Activated naive CD8-positive, alpha-beta T cell treated with anti-CD3 and anti-CD28 coated beads, Interleukin-2, amount 50 U/mL, for 24 hours (primary cell): Measurements from ENCODE around the gene PARK7.
"Not testable (repeated sequence)": the region's sequence is repeated elsewhere in the genome, so short reads cannot be mapped to it uniquely, and the experiment has no call there.

Source experiments
- ATAC-seq: fragments of 150-1000 bp; cut with Tn5 transposase; one replicate; pipeline ENCODE4 v1.10.0; 2021
- DNase-seq: peaks from one replicate; pipeline ENCODE4 v3.0.0; 2021
- H3K27ac Mint-ChIP-seq: one replicate; pipeline ENCODE4 v1.8.0; 2021; ENCODE audit warnings: mild to moderate bottlenecking, mixed read lengths
- H3K27me3 Mint-ChIP-seq: one replicate; pipeline ENCODE4 v1.8.0; 2021; ENCODE audit warnings: mixed read lengths
- H3K36me3 Mint-ChIP-seq: one replicate; pipeline ENCODE4 v1.8.0; 2021; ENCODE audit warnings: low read depth, mixed read lengths
- H3K4me1 Mint-ChIP-seq: one replicate; pipeline ENCODE4 v1.8.0; 2021; ENCODE audit warnings: mixed read lengths
- H3K4me3 Mint-ChIP-seq: one replicate; pipeline ENCODE4 v1.8.0; 2021; ENCODE audit warnings: mild to moderate bottlenecking, moderate library complexity, mixed read lengths
- H3K9me3 Mint-ChIP-seq: one replicate; pipeline ENCODE4 v1.8.0; 2021; ENCODE audit warnings: mixed read lengths

PARK7 gene

GRCh38 chr1:7962014-7962335, 464 bp downstream of the PARK7 start:
- peaks cover 60% of the 10 kb centered on the region for H3K36me3 Mint-ChIP-seq
- no peaks in the 10 kb centered on the region for H3K9me3 Mint-ChIP-seq
- DNase-seq (no peak), ATAC-seq (peak; percentile 6)
- H3K4me1 Mint-ChIP-seq = peaks cover 82% of the 10 kb centered on the region
- no peaks in the 10 kb centered on the region for H3K27me3 Mint-ChIP-seq
- H3K27ac Mint-ChIP-seq = peak overlapping the region; percentile 98
- peak overlapping the region; percentile 99 for H3K4me3 Mint-ChIP-seq

GRCh38 chr1:7962636-7963377, 1.3 kb downstream of the PARK7 start:
- Mint-ChIP-seq H3K9me3 (no peaks in the 10 kb centered on the region), H3K4me1 (peaks cover 81% of the 10 kb centered on the region), H3K4me3 (peak overlapping the region; percentile 99), H3K36me3 (peaks cover 67% of the 10 kb centered on the region), H3K27me3 (no peaks in the 10 kb centered on the region), H3K27ac (peak overlapping the region; percentile 98)
- ATAC-seq (no peak), DNase-seq (no peak)

- peak overlapping the region; percentile 99 for H3K4me3 Mint-ChIP-seq
- H3K4me1 Mint-ChIP-seq = peaks cover 81% of the 10 kb centered on the region
- ATAC-seq, H3K9me3 Mint-ChIP-seq, DNase-seq, H3K27me3 Mint-ChIP-seq: not testable (repeated sequence)
- H3K27ac Mint-ChIP-seq = peak overlapping the region; percentile 98
- peaks cover 67% of the 10 kb centered on the region for H3K36me3 Mint-ChIP-seq
These were observed 1.8 kb downstream of the PARK7 start for GRCh38 chr1:7963378-7963730.

GRCh38 chr1:7963841-7964240, 2.3 kb downstream of the PARK7 start:
- peaks cover 70% of the 10 kb centered on the region for H3K36me3 Mint-ChIP-seq
- H3K4me1 Mint-ChIP-seq = peaks cover 81% of the 10 kb centered on the region
- not testable (repeated sequence) for H3K9me3 Mint-ChIP-seq, DNase-seq, ATAC-seq, H3K27me3 Mint-ChIP-seq
- H3K4me3 Mint-ChIP-seq = peak overlapping the region; percentile 99
- H3K27ac Mint-ChIP-seq = peak overlapping the region; percentile 98

- H3K27ac Mint-ChIP-seq = peak overlapping the region; percentile 79
- H3K4me1 Mint-ChIP-seq = peaks cover 75% of the 10 kb centered on the region
- peak overlapping the region; percentile 99 for H3K4me3 Mint-ChIP-seq
- no peak for ATAC-seq
- peaks cover 75% of the 10 kb centered on the region for H3K36me3 Mint-ChIP-seq
- no peaks in the 10 kb centered on the region for H3K27me3 Mint-ChIP-seq
- H3K9me3 Mint-ChIP-seq = no peaks in the 10 kb centered on the region
- no peak for DNase-seq
These were observed 3.0 kb downstream of the PARK7 start for GRCh38 chr1:7964476-7964875.

- no peaks in the 10 kb centered on the region for H3K27me3 Mint-ChIP-seq
These were observed 5.7 kb downstream of the PARK7 start for GRCh38 chr1:7967196-7967595.

GRCh38 chr1:7967651-7968050, 6.1 kb downstream of the PARK7 start:
- Mint-ChIP-seq H3K4me3 (peak overlapping the region; percentile 63), H3K9me3 (no peaks in the 10 kb centered on the region), H3K36me3 (peaks cover 81% of the 10 kb centered on the region), H3K27ac (peak overlapping the region; percentile 39), H3K27me3 (no peaks in the 10 kb centered on the region), H3K4me1 (peaks cover 55% of the 10 kb centered on the region)
- no peak for ATAC-seq
- no peak for DNase-seq

More at GRCh38 chr1:7967196-7967595, 5.7 kb downstream of the PARK7 start:
- DNase-seq (no peak), ATAC-seq (no peak)
- peak overlapping the region; percentile 39 for H3K27ac Mint-ChIP-seq
- peaks cover 60% of the 10 kb centered on the region for H3K4me1 Mint-ChIP-seq
- no peaks in the 10 kb centered on the region for H3K9me3 Mint-ChIP-seq
- peak overlapping the region; percentile 63 for H3K4me3 Mint-ChIP-seq
- peaks cover 81% of the 10 kb centered on the region for H3K36me3 Mint-ChIP-seq

GRCh38 chr1:7970246-7970645, 8.7 kb downstream of the PARK7 start:
- no peak overlapping the region for H3K4me3 Mint-ChIP-seq
- no peaks in the 10 kb centered on the region for H3K27me3 Mint-ChIP-seq
- peaks cover 33% of the 10 kb centered on the region for H3K4me1 Mint-ChIP-seq
- H3K27ac Mint-ChIP-seq = peak overlapping the region; percentile 70
- no peak for ATAC-seq
- no peak for DNase-seq
- H3K36me3 Mint-ChIP-seq = peaks cover 69% of the 10 kb centered on the region
- no peaks in the 10 kb centered on the region for H3K9me3 Mint-ChIP-seq

- Mint-ChIP-seq H3K4me3 (no peak overlapping the region), H3K36me3 (peaks cover 67% of the 10 kb centered on the region)
These were observed 9.5 kb downstream of the PARK7 start for GRCh38 chr1:7971024-7971423.

GRCh38 chr1:7972285-7972684, 10.8 kb downstream of the PARK7 start:
- ATAC-seq (no peak), DNase-seq (no peak)
- H3K36me3 Mint-ChIP-seq = peaks cover 66% of the 10 kb centered on the region
- peaks cover 14% of the 10 kb centered on the region for H3K4me1 Mint-ChIP-seq
- no peaks in the 10 kb centered on the region for H3K27me3 Mint-ChIP-seq
- H3K9me3 Mint-ChIP-seq = no peaks in the 10 kb centered on the region
- H3K4me3 Mint-ChIP-seq = no peak overlapping the region
- H3K27ac Mint-ChIP-seq = no peak overlapping the region

More at GRCh38 chr1:7971024-7971423, 9.5 kb downstream of the PARK7 start:
- no peak overlapping the region for H3K27ac Mint-ChIP-seq
- ATAC-seq (no peak), DNase-seq (no peak)
- H3K4me1 Mint-ChIP-seq = peaks cover 26% of the 10 kb centered on the region
- no peaks in the 10 kb centered on the region for H3K27me3 Mint-ChIP-seq
- H3K9me3 Mint-ChIP-seq = no peaks in the 10 kb centered on the region

GRCh38 chr1:7973086-7973485, 11.6 kb downstream of the PARK7 start:
- no peaks in the 10 kb centered on the region for H3K27me3 Mint-ChIP-seq
- H3K27ac Mint-ChIP-seq = peak overlapping the region; percentile 31
- H3K4me3 Mint-ChIP-seq = no peak overlapping the region
- DNase-seq (no peak), ATAC-seq (no peak)
- peaks cover 10% of the 10 kb centered on the region for H3K4me1 Mint-ChIP-seq
- peaks cover 67% of the 10 kb centered on the region for H3K36me3 Mint-ChIP-seq
- no peaks in the 10 kb centered on the region for H3K9me3 Mint-ChIP-seq

- Mint-ChIP-seq H3K9me3 (no peaks in the 10 kb centered on the region), H3K36me3 (peaks cover 73% of the 10 kb centered on the region), H3K4me3 (no peak overlapping the region), H3K27ac (peak overlapping the region; percentile 4), H3K27me3 (no peaks in the 10 kb centered on the region), H3K4me1 (peaks cover 8% of the 10 kb centered on the region)
- DNase-seq (peak; percentile 50), ATAC-seq (peak; percentile 72)
These were observed 13.8 kb downstream of the PARK7 start for GRCh38 chr1:7975212-7975865.

GRCh38 chr1:7980984-7981383, 19.5 kb downstream of the PARK7 start:
- H3K36me3 Mint-ChIP-seq = peaks cover 72% of the 10 kb centered on the region
- H3K9me3 Mint-ChIP-seq = no peaks in the 10 kb centered on the region
- no peak for ATAC-seq
- H3K4me3 Mint-ChIP-seq = no peak overlapping the region
- no peaks in the 10 kb centered on the region for H3K27me3 Mint-ChIP-seq
- H3K4me1 Mint-ChIP-seq = peaks cover 5% of the 10 kb centered on the region
- no peak overlapping the region for H3K27ac Mint-ChIP-seq
- no peak for DNase-seq

- no peak for ATAC-seq
These were observed 21.7 kb downstream of the PARK7 start for GRCh38 chr1:7983086-7983778.

GRCh38 chr1:7984811-7985210, 23.3 kb downstream of the PARK7 start:
- ATAC-seq = no peak
- H3K9me3 Mint-ChIP-seq = no peaks in the 10 kb centered on the region
- no peaks in the 10 kb centered on the region for H3K27me3 Mint-ChIP-seq
- DNase-seq = no peak
- peaks cover 59% of the 10 kb centered on the region for H3K36me3 Mint-ChIP-seq
- no peak overlapping the region for H3K4me3 Mint-ChIP-seq
- H3K4me1 Mint-ChIP-seq = peaks cover 5% of the 10 kb centered on the region
- H3K27ac Mint-ChIP-seq = no peak overlapping the region

More at GRCh38 chr1:7983086-7983778, 21.7 kb downstream of the PARK7 start:
- no peak for DNase-seq
- Mint-ChIP-seq H3K27me3 (no peaks in the 10 kb centered on the region), H3K36me3 (peaks cover 65% of the 10 kb centered on the region), H3K27ac (no peak overlapping the region), H3K4me3 (no peak overlapping the region), H3K9me3 (no peaks in the 10 kb centered on the region), H3K4me1 (peaks cover 5% of the 10 kb centered on the region)
